ENCODE results near the gene RPL36AL.
"Not testable (repeated sequence)": the region's sequence is repeated elsewhere in the genome, so short reads cannot be mapped to it uniquely, and the experiment has no call there.

Gene RPL36AL

GRCh38 chr14:49617852-49618519 lies 2.4 kb downstream of the RPL36AL start:
- DNase-seq = no peak

DNA sequence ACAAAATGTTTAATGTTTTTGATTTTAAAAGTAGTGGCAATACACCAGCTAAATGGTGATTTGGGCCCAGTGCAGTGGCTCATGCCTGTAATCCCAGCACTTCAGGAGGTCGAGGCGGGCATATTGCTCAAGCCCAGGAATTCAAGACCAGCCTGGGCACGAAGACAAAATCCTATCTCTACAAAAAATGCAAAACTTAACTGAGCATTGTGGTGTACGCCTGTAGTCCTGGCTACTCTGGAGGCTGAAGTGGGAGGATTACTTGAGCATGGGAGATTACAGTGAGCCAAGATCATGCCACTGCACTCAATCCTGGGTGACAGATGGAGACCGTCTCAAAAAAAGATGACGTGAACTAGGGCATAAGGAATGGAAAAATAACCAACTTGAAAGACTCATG lies 4.7 kb downstream of the RPL36AL start:
- DNase-seq = no peak

DNA sequence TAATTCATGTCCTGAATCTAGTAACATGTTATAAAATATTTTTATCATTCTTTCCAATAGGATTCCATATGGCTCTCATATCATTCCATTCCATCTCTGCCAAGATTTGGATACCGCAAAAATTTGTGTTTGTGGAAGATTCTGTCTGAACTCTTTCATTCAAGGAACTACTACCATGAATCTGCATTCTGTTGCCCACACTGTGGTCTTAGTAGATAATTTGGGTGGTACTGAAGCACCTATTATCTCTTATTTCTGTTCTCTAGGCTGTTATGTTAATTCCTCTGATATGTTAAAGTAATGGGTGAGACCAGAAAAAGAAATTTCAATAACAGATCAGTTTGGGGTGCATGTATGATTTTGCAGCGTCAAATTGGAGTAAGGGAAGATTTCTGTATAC lies 6.2 kb downstream of the RPL36AL start:
- no peak for DNase-seq

DNA sequence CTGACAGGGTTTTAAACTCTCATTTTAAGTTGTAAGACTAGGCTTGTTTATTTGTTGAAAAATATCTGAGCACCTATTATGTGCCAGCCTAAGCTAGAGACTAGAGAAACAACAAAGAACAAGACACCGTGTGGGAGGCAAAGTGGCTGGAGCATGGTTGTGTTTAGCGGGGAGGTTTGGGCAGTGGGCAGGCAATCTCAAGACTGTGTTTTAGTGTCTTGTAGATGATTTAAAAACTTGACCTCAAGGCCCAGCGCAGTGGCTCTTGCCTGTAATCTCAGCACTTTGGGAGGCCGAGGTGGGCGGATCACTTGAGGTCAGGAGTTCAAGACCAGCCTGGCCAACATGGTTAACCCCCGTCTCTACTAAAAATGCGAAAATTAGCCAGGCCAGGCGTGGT lies 7.8 kb downstream of the RPL36AL start:
- DNase-seq = no peak

GRCh38 chr14:49612251-49612650 lies 8.2 kb downstream of the RPL36AL start:
- no peak for DNase-seq

DNA sequence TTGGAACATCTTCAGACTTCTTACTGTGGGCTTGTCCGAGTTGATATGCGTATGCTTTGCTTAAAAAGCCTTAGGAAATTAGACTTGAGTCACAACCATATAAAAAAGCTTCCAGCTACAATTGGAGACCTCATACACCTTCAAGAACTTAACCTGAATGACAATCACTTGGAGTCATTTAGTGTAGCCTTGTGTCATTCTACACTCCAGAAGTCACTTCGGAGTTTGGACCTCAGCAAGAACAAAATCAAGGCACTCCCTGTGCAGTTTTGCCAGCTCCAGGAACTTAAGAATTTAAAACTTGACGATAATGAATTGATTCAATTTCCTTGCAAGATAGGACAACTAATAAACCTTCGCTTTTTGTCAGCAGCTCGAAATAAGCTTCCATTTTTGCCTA lies 12.8 kb downstream of the RPL36AL start:
- DNase-seq = no peak

GRCh38 chr14:49598485-49599300 lies 21.7 kb downstream of the RPL36AL start, which contains the start of gene LRR1:
LRR1 (plus strand) TSS chr14:49598940; CDS start chr14:49599021, 81 bp downstream.
- peak; percentile 93 for DNase-seq

DNA sequence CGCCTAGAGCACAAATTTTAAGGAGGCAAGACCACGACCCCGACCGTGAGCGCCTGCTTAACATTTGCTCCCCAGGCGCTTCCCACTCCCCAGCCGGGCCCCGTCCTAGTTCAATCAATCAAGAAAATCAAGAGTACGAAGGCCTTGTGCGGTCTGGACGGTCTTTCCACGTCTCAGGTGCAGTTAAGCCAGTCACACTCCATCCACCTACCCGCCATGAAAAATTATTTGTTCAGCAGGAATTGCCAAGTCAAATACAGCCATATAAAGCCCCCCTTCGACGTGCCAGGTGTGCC lies 22.3 kb downstream of the RPL36AL start:
- no peak for DNase-seq

- no peak for DNase-seq
Observed at GRCh38 chr14:49594347-49595091, 25.9 kb downstream of the RPL36AL start.

GRCh38 chr14:49593016-49593415 lies 27.4 kb downstream of the RPL36AL start:
- no peak for DNase-seq

DNA sequence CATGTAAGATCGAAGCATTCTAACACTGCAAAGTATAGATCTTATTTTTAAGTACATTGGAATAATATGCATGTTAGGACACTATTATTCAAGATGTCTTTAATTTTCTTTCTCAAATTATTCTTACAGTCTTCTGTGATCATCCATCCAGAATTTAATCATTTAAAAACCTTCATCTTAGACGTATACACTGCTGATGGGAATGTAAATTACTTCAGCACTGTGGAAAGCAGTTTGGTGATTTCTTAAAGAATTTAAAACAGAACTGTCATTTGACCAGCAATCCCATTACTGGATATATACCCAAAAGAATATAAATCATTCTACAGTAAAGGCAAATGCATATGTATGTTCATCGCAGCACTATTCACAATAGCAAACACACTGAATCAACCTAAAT lies 31.0 kb downstream of the RPL36AL start:
- DNase-seq = no peak

DNA sequence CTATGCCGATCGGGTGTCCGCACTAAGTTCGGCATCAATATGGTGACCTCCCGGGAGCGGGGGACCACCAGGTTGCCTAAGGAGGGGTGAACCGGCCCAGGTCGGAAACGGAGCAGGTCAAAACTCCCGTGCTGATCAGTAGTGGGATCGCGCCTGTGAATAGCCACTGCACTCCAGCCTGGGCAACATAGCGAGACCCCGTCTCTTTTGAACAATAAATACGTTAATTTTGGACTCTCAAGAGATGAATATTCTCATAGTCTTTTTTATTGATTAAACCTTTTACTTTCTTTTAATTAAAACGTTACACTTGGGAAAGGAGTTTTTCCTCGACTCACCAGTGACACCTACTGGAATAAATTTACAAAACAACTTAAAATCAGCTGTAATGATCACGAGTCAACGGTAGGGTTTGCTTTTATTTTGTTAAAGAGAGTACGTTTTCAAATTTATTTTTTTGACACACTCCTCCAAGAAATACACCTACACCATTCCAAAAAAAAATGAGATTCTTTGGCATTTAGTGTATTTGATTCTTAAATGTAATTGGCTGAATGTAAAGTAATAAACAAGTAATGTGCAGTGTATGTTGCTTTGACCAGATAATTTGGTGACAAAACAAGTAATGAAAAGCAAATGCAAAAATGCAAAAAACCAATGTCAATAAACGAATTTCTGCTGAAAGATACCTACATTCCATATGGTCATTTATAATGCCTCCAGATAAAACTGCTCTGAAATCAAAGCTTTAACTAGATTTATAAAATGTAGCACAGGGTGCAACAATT lies 33.6 kb downstream of the RPL36AL start:
- peak; percentile 83 for DNase-seq

DNA sequence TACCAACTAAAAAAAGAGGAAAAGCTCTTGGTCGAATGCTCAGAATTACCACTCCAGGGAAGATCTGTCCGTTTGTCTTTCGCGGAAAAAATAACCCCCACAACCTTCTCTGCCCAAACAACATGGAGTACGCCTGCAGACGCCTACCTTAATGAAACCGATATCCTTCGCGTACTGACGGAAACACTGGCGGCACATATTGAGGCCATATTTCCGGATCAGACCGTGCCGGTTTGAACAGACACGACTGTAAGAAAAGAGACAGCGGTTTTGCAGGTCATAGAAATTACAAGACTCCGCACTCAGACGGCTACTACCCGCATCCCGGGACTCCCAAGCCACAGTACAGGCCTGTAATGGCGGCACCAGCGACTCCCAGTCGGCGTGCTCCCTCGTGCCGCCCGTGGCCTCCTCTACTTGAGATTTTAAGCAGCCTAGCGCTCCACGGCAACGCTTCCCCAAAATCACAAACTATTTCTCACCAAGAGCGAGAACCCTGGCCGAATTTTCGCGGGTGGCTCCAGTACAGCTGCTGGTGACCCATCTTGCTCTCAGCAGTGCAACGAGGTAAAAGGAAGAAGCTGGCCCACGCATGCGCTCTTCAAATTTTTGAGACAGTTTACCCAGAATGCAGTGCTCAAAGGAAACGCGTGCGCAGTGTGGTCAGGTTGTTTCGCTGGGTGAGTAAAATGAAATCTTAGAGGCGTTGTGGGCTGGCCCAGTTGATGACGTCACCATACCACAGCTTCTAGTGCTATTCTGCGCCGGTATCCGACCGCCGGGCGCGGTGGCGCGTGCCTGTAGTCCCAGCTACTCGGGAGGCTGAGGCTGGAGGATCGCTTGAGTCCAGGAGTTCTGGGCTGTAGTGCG lies 34.4 kb downstream of the RPL36AL start, which contains the start of gene RPS29:
RPS29 (minus strand) TSS at position 578 of the 870 bp plus-strand sequence; CDS start at position 544, 34 bp downstream.
- peak; percentile 100 for DNase-seq

- not testable (repeated sequence) for DNase-seq
Observed at GRCh38 chr14:49584981-49585640, 35.3 kb downstream of the RPL36AL start.

- DNase-seq = no peak
Observed at GRCh38 chr14:49584058-49584457, 36.4 kb downstream of the RPL36AL start.

- DNase-seq = no peak
Observed at GRCh38 chr14:49583629-49584028, 36.8 kb downstream of the RPL36AL start.

DNA sequence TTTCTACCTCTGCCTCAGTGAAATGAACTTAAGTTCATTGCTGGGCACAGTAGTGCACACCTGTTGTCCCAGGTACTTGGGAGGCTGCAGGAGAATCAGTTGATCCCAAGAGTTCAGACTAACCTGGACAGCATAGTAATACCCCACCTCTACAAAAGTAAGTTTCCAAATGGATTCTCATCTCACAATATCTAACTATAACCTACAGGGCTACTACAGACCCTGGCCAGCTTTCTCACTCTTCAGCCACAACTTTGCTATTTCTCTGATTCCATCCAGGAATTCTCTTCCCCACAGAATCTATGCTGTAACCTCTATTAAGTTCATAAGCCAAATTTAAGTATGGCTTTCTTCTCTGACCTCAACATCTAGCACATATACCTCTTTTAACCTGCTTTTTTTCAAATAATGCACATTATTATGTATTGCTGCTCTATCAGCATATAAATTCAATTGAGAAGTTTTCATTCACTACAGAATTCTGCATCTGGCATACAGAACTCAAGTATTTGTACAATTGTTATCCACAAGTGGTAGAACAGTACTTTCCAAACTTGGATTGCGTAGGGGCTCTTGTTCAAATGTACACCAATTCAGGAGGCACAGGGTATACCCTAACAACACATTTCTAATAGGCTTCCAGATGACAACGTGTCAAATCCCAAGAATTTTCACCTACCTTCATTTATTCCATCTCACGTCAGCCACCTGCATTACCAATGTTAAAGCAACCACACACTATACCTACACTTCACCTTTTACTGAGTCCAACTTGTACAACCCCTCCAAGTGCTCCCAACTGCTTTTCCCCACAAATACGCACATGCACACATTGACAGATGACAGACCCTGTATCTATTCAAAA lies 38.1 kb downstream of the RPL36AL start:
- DNase-seq = no peak

- no peak for DNase-seq
Observed at GRCh38 chr14:49581209-49582112, 39.0 kb downstream of the RPL36AL start.

- no peak for DNase-seq
Observed at GRCh38 chr14:49579841-49580240, 40.6 kb downstream of the RPL36AL start.

All from NCI-H1092 treated with DMSO at 0.1 percent for 48 hours (cell line).